ENCODE data around the gene NPAS3.

NPAS3 gene

GRCh38 chr14:33315217-33315616, 376.5 kb downstream of the NPAS3 start:
- in situ Hi-C loops (cut with MboI; ENCODE audit: low sequenced_read_pairs), result no loop called here

GRCh38 chr14:33315721-33316120, 377.0 kb downstream of the NPAS3 start:
- in situ Hi-C loops (cut with MboI; ENCODE audit: low sequenced_read_pairs), result no loop called here

GRCh38 chr14:33317675-33318074, 379.0 kb downstream of the NPAS3 start:
- in situ Hi-C loops (cut with MboI; ENCODE audit: low sequenced_read_pairs), result no loop called here

- in situ Hi-C loops (cut with MboI; ENCODE audit: low sequenced_read_pairs), result no loop called here
Observed at GRCh38 chr14:33323979-33324378, 385.3 kb downstream of the NPAS3 start.

GRCh38 chr14:33331176-33331949, 392.7 kb downstream of the NPAS3 start:
- in situ Hi-C loops (cut with MboI; ENCODE audit: low sequenced_read_pairs), result no loop called here

GRCh38 chr14:33332497-33332896, 393.8 kb downstream of the NPAS3 start:
- in situ Hi-C loops (cut with MboI; ENCODE audit: low sequenced_read_pairs), result no loop called here

- in situ Hi-C loops (cut with MboI; ENCODE audit: low sequenced_read_pairs), result no loop called here
Observed at GRCh38 chr14:33335366-33335765, 396.7 kb downstream of the NPAS3 start.

- in situ Hi-C loops (cut with MboI; ENCODE audit: low sequenced_read_pairs), result no loop called here
Observed at GRCh38 chr14:33342299-33342974, 403.8 kb downstream of the NPAS3 start.

GRCh38 chr14:33343016-33343415, 404.3 kb downstream of the NPAS3 start:
- in situ Hi-C loops (cut with MboI; ENCODE audit: low sequenced_read_pairs), result no loop called here

- in situ Hi-C loops (cut with MboI; ENCODE audit: low sequenced_read_pairs), result no loop called here
Observed at GRCh38 chr14:33347796-33348195, 409.1 kb downstream of the NPAS3 start.

- in situ Hi-C loops (cut with MboI; ENCODE audit: low sequenced_read_pairs), result no loop called here
Observed at GRCh38 chr14:33348510-33348909, 409.8 kb downstream of the NPAS3 start.

- in situ Hi-C loops (cut with MboI; ENCODE audit: low sequenced_read_pairs), result no loop called here
Observed at GRCh38 chr14:33349871-33350270, 411.2 kb downstream of the NPAS3 start.

- in situ Hi-C loops (cut with MboI; ENCODE audit: low sequenced_read_pairs), result no loop called here
Observed at GRCh38 chr14:33350366-33350990, 411.8 kb downstream of the NPAS3 start.

GRCh38 chr14:33352821-33353220, 414.1 kb downstream of the NPAS3 start:
- in situ Hi-C loops (cut with MboI; ENCODE audit: low sequenced_read_pairs), result no loop called here

GRCh38 chr14:33356181-33356580, 417.5 kb downstream of the NPAS3 start:
- in situ Hi-C loops (cut with MboI; ENCODE audit: low sequenced_read_pairs), result no loop called here

GRCh38 chr14:33357225-33358010, 418.7 kb downstream of the NPAS3 start:
- in situ Hi-C loops (cut with MboI; ENCODE audit: low sequenced_read_pairs), result no loop called here

- in situ Hi-C loops (cut with MboI; ENCODE audit: low sequenced_read_pairs), result no loop called here
Observed at GRCh38 chr14:33359288-33359881, 420.7 kb downstream of the NPAS3 start.

GRCh38 chr14:33362934-33363333, 424.3 kb downstream of the NPAS3 start:
- in situ Hi-C loops (cut with MboI; ENCODE audit: low sequenced_read_pairs), result no loop called here

- in situ Hi-C loops (cut with MboI; ENCODE audit: low sequenced_read_pairs), result no loop called here
Observed at GRCh38 chr14:33363682-33364081, 425.0 kb downstream of the NPAS3 start.

- in situ Hi-C loops (cut with MboI; ENCODE audit: low sequenced_read_pairs), result no loop called here
Observed at GRCh38 chr14:33364466-33364865, 425.8 kb downstream of the NPAS3 start.

GRCh38 chr14:33369041-33369440, 430.4 kb downstream of the NPAS3 start:
- in situ Hi-C loops (cut with MboI; ENCODE audit: low sequenced_read_pairs), result no loop called here

All from hTERT RPE-1 (cell line).